Prostate gland (tissue), 2 donors: ENCODE data around the gene CDIPT. TPM values are rescaled to one million over a fixed set of nuclear protein-coding genes. Genes with fewer than 3 reads are reported as not detected.

Experiments
- DNase-seq: peaks from one replicate; pipeline ENCODE4 v3.0.0-alpha.2; 2019; ENCODE audit warnings: low spot score
- H3K27ac ChIP-seq, 2 donors: fragments of 200-600 bp; sonication (generic); 2 replicates each; pipeline ENCODE4 v1.5.1; 2017 to 2019
- H3K27me3 ChIP-seq: fragments of 200-600 bp; sonication (generic); replicated peaks from 2 replicates; pipeline ENCODE4 v1.5.1; 2019; ENCODE audit not compliant: insufficient read depth
- H3K36me3 ChIP-seq, 2 donors: fragments of 200-600 bp; sonication (generic); 1 replicate in 1 of 2; 2 replicates in 1 of 2; pipeline versions ENCODE4 v1.5.1 to v1.8.1; 2017 to 2019
- H3K4me1 ChIP-seq: fragments of 200-600 bp; sonication (generic); replicated peaks from 2 replicates; pipeline ENCODE4 v1.5.1; 2019
- H3K4me3 ChIP-seq, 2 donors: fragments of 200-600 bp; sonication (generic); 2 replicates each; pipeline ENCODE4 v1.5.1; 2017 to 2019
- H3K9me3 ChIP-seq: fragments of 200-600 bp; sonication (generic); 2 replicates; pipeline ENCODE4 v1.5.1; 2017
- CTCF ChIP-seq, 4 experiments: fragments of 200-600 bp in 2 of 4; fragments of 450-650 bp in 2 of 4; sonication (generic) in 2 of 4; IDR thresholded peaks; 1 replicate in 3 of 4; 2 replicates in 1 of 4; pipeline ENCODE4 v1.5.1; 2016 to 2019; ENCODE audit warnings: antibody characterized with exemption in 4 of 4, mild to moderate bottlenecking in 2 of 4, moderate library complexity in 2 of 4
- POLR2A ChIP-seq: fragments of 450-650 bp; IDR thresholded peaks from one replicate; pipeline ENCODE4 v1.6.1; 2016; ENCODE audit warnings: antibody characterized with exemption, mild to moderate bottlenecking
- POLR2AphosphoS5 ChIP-seq: sonication (generic); formaldehyde crosslinking; IDR thresholded peaks from one replicate; pipeline ENCODE4 v1.6.1; 2017; ENCODE audit warnings: antibody characterized with exemption
- WGBS: methylation state at CpG from one replicate; pipeline ENCODE4 v1.1.5; 2018; 5-methylcytosine and 5-hydroxymethylcytosine counted together
- intact Hi-C: fragments of 100-400 bp; cut with DNase I; formaldehyde crosslinking; loops from one replicate; pipeline ENCODE4 v1.14.2; 2022
- total RNA-seq, 2 donors: library from RNA; depleted of rRNA; stranded (reverse); fragments of >200 nt; gene quantifications; one replicate each; pipeline ENCODE4 v1.1.0, GENCODE V29; 2016

CDIPT gene
- total RNA-seq, 2 donors from 2014 or later, result 121 to 132 TPM

DNA sequence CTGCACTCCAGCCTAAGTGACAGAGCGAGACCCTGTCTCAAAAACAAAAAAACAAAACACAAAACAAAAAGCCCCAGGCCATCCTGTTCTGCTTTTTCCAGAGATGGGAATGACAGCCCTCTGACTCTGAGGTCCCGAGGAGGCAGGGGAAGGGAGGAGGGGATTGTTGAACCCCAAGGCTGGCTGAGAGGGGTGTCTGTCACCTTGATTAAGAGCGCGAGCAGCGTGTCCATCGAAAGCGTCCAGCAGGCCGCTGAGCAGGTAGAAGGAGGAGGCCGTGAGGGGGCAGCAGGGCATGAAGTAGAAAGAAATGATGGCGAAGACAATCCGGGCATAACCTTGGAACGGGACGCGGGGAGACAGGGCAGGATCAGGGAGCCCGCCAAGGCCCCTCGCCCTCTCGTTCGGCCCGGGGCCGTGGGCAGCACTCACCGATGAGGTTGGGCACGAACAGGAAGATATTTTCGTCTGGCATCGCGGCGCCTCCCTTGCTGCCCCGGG, 593 bp downstream of the CDIPT start:
- DNase-seq, result peak; percentile 39
- 2% methylated on average over 27 of the region's 27 CpGs for WGBS
- intact Hi-C loops, result loop anchor here (5.0 kb wide), 2 partner anchors 45 to 140 kb away; partner anchors contain the start of gene PAGR1
- Histone ChIP-seq H3K36me3 (no peaks in the 10 kb centered on the region), H3K27me3 (no peaks in the 10 kb centered on the region), H3K9me3 (no peaks in the 10 kb centered on the region), H3K4me1 (peaks cover 10% of the 10 kb centered on the region), H3K27ac (peak overlapping the region; percentile 81 to 96), H3K4me3 (peak overlapping the region; percentile 92 to 99)
- TF ChIP-seq CTCF (IDR thresholded peaks at IDR 0.05) (peak in 2 of 4 experiments; percentile 19 to 25), POLR2A (no peak), POLR2AphosphoS5 (no peak)

- no peak overlapping the region for H3K4me3 ChIP-seq
Measured at GRCh38 chr16:29860218-29860617, 2.8 kb downstream of the CDIPT start.

GRCh38 chr16:29858974-29859373, 4.1 kb downstream of the CDIPT start:
- Histone ChIP-seq H3K9me3 (no peaks in the 10 kb centered on the region), H3K27me3 (no peaks in the 10 kb centered on the region), H3K4me3 (no peak overlapping the region), H3K27ac (no peak overlapping the region), H3K4me1 (peaks cover 10% of the 10 kb centered on the region), H3K36me3 (no peaks in the 10 kb centered on the region)
- 92% methylated on average over 19 of the region's 19 CpGs for WGBS
- no peak for DNase-seq
- intact Hi-C loops, result no loop called here
- no peak for TF ChIP-seq CTCF (IDR thresholded peaks at IDR 0.05)
- no peak for TF ChIP-seq POLR2A
- no peak for TF ChIP-seq POLR2AphosphoS5

More at GRCh38 chr16:29860218-29860617, 2.8 kb downstream of the CDIPT start:
- TF ChIP-seq CTCF (IDR thresholded peaks at IDR 0.05), result no peak
- no peak for TF ChIP-seq POLR2AphosphoS5
- no peak for TF ChIP-seq POLR2A
- no peaks in the 10 kb centered on the region for H3K9me3 ChIP-seq
- intact Hi-C loops, result loop anchor here (5.0 kb wide), 2 partner anchors 43 to 142 kb away; partner anchors contain the start of gene PAGR1
- no peak overlapping the region for H3K27ac ChIP-seq
- no peaks in the 10 kb centered on the region for H3K27me3 ChIP-seq
- H3K4me1 ChIP-seq, result peaks cover 10% of the 10 kb centered on the region
- no peaks in the 10 kb centered on the region for H3K36me3 ChIP-seq
- no peak for DNase-seq
- WGBS, result 93% methylated on average over 9 of the region's 9 CpGs

DNA sequence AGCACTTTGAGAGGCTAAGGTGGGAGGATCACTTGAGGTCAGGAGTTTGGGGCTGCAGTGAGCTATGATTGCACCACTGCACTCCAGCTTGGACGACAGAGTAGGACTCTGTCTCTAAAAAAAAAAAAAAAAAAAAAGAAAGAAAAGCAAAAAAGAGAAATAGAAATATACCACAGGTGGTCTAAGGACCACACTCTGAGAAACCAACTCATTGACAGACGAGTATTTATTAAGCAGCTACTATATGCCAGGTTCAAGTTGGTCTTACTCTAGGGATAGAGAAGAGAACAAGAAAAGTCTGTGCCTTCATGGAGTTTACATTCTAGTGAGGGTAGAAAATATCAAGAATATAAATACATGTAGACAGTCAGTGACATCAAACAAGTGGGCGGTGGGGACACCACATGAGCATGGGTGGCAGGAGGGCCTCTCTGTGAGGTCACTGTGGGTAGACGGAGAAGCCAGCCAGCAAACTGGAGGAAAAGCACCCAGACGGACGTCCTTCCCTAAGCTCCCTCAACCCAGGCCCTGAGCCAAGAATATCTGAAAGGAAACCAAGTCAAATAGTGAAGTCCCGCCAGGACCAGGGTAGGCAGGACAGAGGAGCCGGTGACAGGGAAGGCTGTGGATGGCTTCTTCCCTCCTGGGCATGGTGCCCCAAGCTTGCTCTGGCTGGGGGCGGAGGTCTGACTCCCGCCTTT, 4.7 kb downstream of the CDIPT start:
- Histone ChIP-seq H3K4me1 (peaks cover 10% of the 10 kb centered on the region), H3K27me3 (no peaks in the 10 kb centered on the region), H3K9me3 (no peaks in the 10 kb centered on the region), H3K36me3 (no peaks in the 10 kb centered on the region), H3K4me3 (no peak overlapping the region), H3K27ac (no peak overlapping the region)
- 39% methylated on average over 10 of the region's 10 CpGs for WGBS
- intact Hi-C loops, result no loop called here
- DNase-seq, result peak; percentile 60
- TF ChIP-seq POLR2A (no peak), CTCF (IDR thresholded peaks at IDR 0.05) (no peak), POLR2AphosphoS5 (peak; percentile 53)
